GM18951 (cell line): ENCODE results near the gene CCRL2.
"Not testable (repeated sequence)": the region's sequence is repeated elsewhere in the genome, so short reads cannot be mapped to it uniquely, and the experiment has no call there.

Experiments used
- POLR2A ChIP-seq: IDR thresholded peaks from 4 replicates; pipeline ENCODE4 v1.6.1; 2011; ENCODE audit warnings: mild to moderate bottlenecking; ENCODE audit not compliant: insufficient read length, insufficient read depth; ENCODE audit errors: extremely low read depth
- in situ Hi-C: fragments of 300-500 bp; cut with MboI; formaldehyde crosslinking; loops from one replicate; pipeline ENCODE4 v1.12.0; 2022; ENCODE audit warnings: low sequenced_read_pairs, mixed read lengths, inconsistent platforms; ENCODE audit not compliant: unreplicated experiment

Gene CCRL2

DNA sequence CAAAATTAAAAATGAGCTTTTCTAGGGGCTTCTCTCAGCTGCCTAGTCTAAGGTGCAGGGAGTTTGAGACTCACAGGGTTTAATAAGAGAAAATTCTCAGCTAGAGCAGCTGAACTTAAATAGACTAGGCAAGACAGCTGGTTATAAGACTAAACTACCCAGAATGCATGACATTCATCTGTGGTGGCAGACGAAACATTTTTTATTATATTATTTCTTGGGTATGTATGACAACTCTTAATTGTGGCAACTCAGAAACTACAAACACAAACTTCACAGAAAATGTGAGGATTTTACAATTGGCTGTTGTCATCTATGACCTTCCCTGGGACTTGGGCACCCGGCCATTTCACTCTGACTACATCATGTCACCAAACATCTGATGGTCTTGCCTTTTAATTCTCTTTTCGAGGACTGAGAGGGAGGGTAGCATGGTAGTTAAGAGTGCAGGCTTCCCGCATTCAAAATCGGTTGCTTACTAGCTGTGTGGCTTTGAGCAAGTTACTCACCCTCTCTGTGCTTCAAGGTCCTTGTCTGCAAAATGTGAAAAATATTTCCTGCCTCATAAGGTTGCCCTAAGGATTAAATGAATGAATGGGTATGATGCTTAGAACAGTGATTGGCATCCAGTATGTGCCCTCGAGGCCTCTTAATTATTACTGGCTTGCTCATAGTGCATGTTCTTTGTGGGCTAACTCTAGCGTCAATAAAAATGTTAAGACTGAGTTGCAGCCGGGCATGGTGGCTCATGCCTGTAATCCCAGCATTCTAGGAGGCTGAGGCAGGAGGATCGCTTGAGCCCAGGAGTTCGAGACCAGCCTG lies 35.3 kb upstream of the CCRL2 start:
- in situ Hi-C loops: loop anchor here (10.0 kb wide), 3 partner anchors 157 to 427 kb away; partner anchors contain the start of gene CXCR6
- no peak for TF ChIP-seq POLR2A

DNA sequence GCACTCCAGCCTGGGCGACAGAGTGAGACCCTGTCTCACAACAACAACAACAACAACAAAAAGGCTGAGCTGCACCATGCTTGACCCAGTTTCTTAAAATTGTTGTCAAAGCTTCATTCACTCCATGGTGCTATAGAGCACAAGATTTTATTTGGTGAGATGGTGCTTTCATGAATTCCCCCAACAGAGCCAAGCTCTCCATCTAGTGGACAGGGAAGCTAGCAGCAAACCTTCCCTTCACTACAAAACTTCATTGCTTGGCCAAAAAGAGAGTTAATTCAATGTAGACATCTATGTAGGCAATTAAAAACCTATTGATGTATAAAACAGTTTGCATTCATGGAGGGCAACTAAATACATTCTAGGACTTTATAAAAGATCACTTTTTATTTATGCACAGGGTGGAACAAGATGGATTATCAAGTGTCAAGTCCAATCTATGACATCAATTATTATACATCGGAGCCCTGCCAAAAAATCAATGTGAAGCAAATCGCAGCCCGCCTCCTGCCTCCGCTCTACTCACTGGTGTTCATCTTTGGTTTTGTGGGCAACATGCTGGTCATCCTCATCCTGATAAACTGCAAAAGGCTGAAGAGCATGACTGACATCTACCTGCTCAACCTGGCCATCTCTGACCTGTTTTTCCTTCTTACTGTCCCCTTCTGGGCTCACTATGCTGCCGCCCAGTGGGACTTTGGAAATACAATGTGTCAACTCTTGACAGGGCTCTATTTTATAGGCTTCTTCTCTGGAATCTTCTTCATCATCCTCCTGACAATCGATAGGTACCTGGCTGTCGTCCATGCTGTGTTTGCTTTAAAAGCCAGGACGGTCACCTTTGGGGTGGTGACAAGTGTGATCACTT lies 34.3 kb upstream of the CCRL2 start:
- TF ChIP-seq POLR2A: no peak
- in situ Hi-C loops: loop anchor here (10.0 kb wide), 3 partner anchors 158 to 428 kb away; partner anchors contain the start of gene CXCR6

DNA sequence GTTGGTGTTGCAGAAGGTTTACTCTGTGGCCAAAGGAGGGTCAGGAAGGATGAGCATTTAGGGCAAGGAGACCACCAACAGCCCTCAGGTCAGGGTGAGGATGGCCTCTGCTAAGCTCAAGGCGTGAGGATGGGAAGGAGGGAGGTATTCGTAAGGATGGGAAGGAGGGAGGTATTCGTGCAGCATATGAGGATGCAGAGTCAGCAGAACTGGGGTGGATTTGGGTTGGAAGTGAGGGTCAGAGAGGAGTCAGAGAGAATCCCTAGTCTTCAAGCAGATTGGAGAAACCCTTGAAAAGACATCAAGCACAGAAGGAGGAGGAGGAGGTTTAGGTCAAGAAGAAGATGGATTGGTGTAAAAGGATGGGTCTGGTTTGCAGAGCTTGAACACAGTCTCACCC lies 32.3 kb upstream of the CCRL2 start:
- in situ Hi-C loops: loop anchor here (10.0 kb wide), 3 partner anchors 160 to 430 kb away; partner anchors contain the start of gene CXCR6
- no peak for TF ChIP-seq POLR2A

DNA sequence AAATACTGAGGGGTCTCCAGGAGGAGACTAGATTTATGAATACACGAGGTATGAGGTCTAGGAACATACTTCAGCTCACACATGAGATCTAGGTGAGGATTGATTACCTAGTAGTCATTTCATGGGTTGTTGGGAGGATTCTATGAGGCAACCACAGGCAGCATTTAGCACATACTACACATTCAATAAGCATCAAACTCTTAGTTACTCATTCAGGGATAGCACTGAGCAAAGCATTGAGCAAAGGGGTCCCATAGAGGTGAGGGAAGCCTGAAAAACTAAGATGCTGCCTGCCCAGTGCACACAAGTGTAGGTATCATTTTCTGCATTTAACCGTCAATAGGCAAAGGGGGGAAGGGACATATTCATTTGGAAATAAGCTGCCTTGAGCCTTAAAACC lies 31.8 kb upstream of the CCRL2 start:
- in situ Hi-C loops: loop anchor here (10.0 kb wide), 3 partner anchors 160 to 430 kb away; partner anchors contain the start of gene CXCR6
- no peak for TF ChIP-seq POLR2A

DNA sequence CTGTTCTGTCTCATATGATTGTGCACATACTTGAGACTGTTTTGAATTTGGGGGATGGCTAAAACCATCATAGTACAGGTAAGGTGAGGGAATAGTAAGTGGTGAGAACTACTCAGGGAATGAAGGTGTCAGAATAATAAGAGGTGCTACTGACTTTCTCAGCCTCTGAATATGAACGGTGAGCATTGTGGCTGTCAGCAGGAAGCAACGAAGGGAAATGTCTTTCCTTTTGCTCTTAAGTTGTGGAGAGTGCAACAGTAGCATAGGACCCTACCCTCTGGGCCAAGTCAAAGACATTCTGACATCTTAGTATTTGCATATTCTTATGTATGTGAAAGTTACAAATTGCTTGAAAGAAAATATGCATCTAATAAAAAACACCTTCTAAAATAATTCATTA lies 31.2 kb upstream of the CCRL2 start:
- no peak for TF ChIP-seq POLR2A
- in situ Hi-C loops: loop anchor here (10.0 kb wide), 3 partner anchors 161 to 431 kb away; partner anchors contain the start of gene CXCR6

DNA sequence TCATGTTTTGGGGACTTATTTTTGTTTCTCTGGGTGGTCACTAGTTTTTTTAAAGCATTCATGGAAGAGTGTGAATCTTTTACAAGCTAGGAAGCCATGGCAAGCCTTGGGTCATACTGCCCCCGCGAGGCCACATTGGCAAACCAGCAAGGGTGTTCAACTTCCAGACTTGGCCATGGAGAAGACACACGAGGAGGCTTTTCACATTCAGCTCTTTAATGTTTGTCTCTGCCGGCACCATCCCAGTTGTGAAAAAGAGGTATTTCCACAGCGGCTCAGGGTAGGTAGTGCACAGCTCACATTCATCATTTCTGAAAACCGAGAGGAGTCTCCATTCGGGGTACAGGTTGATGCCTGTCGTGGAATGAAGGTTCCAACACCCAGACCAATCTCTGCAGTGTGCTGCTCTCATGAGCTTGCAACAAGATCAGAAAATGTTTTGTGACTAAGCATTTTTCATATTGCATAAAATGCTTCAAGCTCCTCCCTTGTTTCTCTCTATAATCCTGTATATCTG lies 28.6 kb upstream of the CCRL2 start:
- in situ Hi-C loops: loop anchor here (10.0 kb wide), 3 partner anchors 164 to 434 kb away; partner anchors contain the start of gene CXCR6
- no peak for TF ChIP-seq POLR2A

DNA sequence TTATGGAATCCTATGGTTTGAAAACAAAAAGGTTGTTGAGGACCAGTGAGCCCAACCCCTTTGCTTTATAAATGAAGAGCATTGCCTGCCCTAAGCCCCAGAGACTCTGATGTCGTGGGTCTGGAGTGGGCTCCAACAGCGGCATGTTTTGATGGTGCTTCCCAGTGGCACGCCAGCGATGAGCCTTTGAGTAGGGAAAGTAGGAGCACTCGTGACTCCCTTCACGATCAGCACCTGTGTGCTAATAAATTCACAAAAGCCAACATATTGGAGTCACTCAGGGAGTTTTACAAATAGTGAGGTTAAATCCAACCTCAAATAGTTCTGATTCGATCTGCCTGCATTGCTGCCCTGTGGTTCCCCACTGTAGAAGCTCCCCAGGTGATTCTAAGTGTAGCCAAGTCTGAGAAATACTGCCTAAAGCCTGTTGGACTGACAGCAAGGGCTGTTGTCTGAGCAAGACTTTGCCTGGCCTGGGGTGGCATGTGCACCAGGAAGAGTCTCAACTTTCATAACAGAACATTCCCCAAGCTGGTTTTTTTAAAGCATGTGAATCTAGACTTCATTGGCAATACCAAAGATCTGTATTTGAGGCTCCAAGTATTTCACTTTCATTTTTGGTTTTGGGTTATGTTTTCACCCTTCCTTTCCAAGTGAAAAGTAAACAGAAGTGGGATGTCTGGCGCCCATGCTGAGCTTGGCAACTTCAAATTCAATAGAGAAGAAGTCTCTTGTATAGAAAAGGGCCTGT lies 26.4 kb upstream of the CCRL2 start:
- TF ChIP-seq POLR2A: no peak
- in situ Hi-C loops: no loop called here

DNA sequence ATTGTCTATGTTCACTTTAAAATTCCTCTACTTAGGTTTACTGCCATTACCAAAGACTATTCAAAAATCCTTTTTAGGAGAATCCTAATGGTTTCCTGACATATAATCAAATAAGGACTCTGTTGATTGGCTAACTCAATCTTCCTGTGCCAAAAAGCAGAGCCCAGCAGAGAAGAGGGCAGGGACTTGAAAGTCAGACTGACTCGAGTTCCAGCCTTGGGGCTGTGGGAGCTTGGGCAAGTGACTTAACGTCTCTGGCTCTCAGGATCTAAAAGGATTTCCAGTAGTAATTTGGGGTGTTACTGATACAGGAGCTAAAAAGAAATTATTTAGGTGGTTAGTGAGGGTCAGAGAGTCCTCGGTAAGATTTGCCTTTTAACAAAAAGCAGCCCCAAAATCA lies 25.4 kb upstream of the CCRL2 start:
- TF ChIP-seq POLR2A: no peak
- in situ Hi-C loops: no loop called here

DNA sequence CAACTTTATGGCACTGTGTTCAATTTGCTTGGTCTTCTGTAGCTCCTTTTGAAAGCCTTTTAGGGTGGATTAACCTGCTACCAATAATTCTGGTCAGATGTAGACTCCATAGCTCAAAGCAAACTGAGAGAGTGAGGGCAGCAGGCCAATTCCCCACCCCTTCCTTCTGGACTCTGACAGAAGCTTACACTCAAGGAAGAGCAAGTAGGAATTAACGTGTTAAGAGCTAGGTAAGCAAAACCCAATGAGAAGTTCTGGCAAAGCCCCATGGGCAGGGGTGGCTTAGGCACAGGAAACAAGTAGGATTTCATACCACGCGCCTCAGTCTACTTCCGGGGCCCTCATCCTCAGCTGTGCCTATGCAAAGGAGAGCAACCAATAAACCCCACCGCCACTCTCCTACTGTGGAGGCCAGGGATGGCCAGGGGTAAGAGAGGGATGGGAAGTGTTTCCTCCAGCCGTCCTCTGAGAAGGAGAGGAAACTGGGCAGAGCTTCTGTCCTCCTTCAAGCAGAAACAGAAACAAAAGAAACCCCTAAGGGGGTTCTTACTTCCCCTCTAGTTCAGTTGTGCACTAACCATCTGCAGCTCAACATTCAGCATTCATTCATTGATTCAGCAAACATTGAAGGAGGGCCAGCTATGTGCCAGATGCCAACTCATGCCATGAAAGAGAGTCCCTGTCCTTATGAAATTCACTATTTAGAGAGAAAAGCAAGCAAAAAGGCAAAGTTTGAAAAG lies 23.7 kb upstream of the CCRL2 start:
- in situ Hi-C loops: no loop called here

DNA sequence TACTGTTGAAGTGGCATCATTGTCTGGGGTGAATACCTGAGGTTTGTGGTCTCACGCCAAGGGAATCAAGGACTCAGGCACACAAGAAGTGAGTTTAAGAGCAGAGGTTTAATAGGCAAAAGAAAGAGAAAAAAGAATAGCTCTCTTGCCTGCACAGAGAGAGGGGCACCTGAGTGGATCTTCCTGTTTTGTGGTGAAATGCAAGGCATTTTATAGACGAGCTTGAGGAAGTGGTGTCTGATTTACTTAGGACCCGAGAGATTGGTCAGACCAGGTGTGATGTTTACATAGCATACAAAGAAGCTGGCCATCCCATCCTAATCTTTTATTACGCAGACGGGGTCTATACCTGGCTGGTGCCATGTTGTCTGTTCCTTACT lies 23.1 kb upstream of the CCRL2 start:
- in situ Hi-C loops: no loop called here
- no peak for TF ChIP-seq POLR2A

More for the DNA sequence above, 23.7 kb upstream of the CCRL2 start:
- no peak for TF ChIP-seq POLR2A

DNA sequence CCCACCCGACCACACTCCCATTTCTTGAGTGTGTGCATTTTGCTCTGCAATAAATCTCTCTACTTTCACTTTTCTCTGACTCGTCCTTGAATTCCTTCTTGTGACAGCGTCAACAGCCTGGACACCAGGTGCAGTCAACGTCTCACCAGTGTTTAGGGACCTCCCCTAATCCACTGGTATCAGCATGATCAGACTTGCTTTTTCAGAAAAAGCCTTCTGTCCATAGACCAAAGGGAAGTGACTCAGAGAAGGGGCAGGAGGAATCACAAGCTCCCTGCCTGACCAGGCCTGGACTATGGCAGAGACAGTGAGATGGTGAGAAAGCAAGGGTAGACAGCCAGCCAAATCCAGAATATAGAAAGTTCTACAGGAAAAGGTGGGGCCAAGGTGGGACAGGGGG lies 20.9 kb upstream of the CCRL2 start:
- TF ChIP-seq POLR2A: no peak
- in situ Hi-C loops: no loop called here

DNA sequence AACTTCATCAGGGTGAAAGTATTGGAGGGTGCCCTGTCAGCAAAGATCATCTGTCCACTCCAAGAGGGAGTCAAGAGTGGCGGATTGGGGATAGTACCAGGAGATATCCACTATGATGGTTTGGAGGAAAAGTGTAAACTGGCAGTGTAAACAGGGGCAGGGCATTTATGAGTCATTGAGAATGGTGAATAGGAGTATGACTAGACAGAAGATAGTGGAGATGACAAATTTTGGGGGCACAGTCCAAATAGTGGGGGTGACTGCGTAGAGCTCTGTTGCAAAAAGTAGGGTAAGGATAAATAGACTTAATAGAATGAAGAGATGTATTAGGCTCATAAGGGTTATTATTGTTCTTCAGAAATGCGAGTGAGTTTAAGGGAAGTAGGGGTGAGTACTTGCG lies 18.2 kb upstream of the CCRL2 start:
- in situ Hi-C loops: not testable (repeated sequence)

DNA sequence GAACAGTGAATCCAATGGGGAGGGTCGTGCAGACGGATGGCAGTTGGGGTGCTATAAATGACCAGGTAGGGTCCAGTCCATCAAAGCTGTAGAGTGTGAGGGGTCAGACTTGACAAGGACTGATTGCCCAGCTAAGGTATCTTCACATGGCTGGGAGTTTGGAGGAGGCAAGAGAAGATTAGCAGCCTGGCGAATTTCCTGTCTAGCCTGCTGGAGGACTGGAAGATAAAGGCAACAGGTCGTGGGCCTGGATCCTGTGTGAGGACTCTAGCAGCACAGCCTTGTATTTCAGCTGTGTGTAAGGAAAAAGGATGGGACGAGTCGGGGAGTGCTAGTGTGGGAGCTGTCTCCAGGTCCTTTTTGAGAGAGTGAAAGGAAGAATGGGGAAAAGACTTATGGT lies 17.8 kb upstream of the CCRL2 start:
- in situ Hi-C loops: no loop called here
- no peak for TF ChIP-seq POLR2A

DNA sequence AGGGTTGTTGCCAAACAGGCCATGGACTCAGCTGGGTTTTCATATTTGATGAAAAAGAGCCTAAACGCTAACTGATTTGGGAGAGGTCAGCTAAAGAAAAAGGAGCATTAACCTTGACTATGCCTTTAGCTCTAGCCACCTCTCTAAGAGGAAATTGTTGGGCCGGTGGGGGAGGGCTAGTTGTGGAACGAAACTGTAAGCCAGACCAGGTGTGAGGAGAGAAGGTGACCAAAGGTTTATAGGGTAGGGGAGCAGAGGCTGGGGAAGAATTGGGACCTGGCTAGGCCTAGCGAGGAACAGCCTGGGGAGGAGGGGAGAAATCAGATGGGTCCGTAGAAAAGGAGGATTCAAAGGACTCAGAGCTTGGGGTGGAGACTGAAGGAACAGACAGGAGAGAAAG lies 15.5 kb upstream of the CCRL2 start:
- in situ Hi-C loops: not testable (repeated sequence)
